Muscle of arm (tissue), 12 donors: Measurements from ENCODE around the gene RRP9. TPM values are rescaled to one million over a fixed set of nuclear protein-coding genes. Genes with fewer than 3 reads are reported as not detected.
"Not testable (repeated sequence)": the region's sequence is repeated elsewhere in the genome, so short reads cannot be mapped to it uniquely, and the experiment has no call there.

Source experiments
- DNase-seq: peaks from one replicate; pipeline ENCODE4 v3.0.0-alpha.2; 2013
- polyA plus RNA-seq, 12 donors: library from polyadenylated mRNA; unstranded; fragments of 120-200 nt; gene quantifications; one replicate each; pipeline ENCODE4 v1.2.1, GENCODE V29; 2013; ENCODE audit not compliant: insufficient read length in 12 of 12

The RRP9 gene
- polyA plus RNA-seq, 12 donors: 11.2 to 15.6 (median 13.9) TPM; not detected in 1

DNA sequence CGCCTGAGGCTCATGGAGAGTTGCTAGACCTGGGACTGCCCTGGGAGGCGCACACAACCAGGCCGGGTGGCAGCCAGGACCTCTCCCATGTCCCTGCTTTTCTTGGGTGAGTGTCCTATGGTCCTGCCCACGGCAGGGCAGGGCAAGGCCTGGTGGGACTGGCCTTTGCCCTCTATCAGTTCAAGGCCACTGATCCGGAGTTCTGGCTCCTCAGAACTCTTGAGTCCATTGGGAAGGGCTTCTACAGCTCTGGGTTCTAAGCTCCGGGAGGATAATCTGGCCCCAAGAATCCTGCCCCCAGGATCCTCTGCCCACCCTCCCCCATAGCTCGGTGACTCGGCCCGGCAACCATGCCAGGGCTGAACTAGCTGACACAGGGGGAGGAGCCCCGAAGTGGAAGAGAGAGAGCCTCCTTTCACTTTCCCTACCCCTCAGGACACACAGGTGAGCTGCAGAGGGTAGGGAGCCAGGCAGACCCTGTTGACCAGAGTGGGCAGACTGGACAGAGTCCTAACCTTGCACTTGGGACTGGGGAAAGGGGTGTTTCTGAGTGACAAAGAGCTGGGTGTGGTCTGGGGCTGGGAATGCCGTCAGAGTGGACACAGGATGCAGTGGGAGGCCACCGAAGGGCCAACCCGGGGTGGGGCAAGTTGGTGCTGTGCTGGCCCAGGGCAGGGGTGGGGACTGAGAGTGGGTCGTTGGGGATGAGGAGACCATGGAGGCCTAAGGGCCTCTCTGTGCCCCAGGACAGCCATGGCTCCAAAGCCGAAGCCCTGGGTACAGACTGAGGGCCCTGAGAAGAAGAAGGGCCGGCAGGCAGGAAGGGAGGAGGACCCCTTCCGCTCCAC, 1.1 kb upstream of the RRP9 start:
- DNase-seq: no peak

DNA sequence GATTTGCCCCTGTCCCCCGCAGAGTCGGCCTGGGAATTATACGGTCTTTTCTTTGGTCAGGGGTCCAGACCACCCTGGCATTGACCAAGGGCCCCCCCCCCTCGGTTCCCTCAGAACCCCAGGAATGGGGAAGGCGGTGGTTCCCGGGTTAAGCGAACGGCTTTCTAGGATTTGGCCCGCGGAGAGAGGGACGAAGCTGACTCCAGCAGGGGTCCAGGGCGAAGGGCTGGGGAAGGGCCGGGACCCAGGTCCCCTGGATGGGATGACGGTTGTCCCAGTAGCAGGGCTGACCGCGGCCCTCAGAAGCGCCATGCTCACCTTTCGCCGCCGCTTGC, 274 bp downstream of the RRP9 start:
- DNase-seq: no peak

DNA sequence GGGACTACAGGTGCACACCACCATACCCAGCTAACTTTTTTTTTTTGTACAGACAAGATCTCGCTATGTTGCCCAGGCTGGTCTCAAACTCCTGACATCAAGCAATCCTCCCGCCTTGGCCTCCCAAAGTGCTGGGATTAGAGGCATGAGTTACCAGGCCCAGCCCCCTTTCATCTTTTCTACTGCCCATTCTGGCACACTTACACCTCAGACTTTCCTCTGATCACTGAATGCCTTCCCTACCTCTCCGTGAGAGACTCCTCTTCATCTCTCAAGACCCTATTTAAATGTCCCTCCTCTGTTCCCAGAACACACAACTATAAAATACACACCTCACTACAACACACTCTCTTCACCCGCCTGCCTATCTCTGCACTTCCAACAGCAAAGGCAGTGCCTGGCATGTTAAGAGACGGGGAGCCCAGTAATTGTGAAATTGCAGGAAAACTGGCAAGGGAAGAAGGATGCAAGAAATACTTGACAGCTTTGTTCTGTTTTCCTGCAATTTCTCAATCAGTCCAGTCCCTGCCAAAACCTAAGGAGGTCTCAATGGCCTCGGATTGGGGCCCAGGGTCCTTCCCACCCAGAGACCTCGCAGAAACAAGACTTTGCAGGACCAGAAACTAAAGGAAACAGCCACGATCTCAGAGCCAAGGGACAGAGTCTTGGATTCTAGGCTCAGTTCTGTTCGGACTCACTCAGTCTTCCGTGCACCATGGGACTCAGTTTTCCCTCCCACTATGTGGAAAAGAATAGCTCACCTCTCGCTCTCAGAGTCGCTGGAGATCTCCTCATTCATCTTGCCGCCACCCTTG, 849 bp downstream of the RRP9 start:
- no peak for DNase-seq

- DNase-seq: no peak
These were observed 2.8 kb downstream of the RRP9 start for GRCh38 chr3:51938780-51939425.

DNA sequence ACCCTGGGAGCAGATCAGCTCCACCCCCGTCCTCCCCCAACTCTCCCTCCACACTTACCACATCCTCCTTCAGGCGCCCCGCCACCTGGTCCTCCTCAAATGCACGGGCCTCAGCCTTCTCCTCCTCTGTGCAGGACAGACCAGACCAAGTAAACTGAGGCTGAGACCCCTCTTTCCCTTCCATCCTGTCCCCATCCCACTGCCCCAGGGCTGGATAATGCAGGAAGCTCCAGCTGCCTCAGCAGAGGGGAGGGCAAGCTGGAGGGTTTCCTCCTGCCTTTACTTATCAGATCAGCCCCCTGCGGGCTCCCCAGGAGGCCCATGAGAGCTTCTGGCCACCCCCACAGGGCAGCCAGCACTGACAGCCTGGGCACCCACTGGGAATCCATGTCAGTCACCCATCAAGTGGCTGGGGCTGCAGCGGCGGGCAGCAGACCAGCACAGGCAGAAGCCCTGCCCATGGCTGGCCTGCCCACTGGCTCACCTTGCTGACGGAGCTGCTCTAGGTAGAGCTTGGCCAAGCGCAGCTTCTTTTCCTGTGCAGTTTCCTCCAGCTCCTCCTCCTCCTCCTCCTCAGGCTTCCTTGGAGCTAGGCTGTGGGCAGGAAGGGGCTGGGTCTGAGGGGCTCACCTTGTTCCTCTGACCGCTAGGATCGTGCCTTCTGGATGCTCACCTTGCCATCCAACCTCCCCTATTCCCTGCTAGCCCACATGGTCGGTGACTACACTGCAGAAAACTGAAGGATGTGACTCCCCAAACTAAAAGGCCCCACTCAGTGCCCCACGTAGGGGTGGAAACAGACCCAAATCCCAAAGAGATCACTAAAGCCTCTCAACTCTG, 3.9 kb downstream of the RRP9 start:
- no peak for DNase-seq

- DNase-seq: no peak
These were observed 4.7 kb downstream of the RRP9 start for GRCh38 chr3:51937014-51937413.

GRCh38 chr3:51935886-51936755, 5.6 kb downstream of the RRP9 start:
- DNase-seq: no peak

GRCh38 chr3:51934991-51935885, 6.5 kb downstream of the RRP9 start:
- no peak for DNase-seq

GRCh38 chr3:51934139-51934850, 7.4 kb downstream of the RRP9 start:
- no peak for DNase-seq

DNA sequence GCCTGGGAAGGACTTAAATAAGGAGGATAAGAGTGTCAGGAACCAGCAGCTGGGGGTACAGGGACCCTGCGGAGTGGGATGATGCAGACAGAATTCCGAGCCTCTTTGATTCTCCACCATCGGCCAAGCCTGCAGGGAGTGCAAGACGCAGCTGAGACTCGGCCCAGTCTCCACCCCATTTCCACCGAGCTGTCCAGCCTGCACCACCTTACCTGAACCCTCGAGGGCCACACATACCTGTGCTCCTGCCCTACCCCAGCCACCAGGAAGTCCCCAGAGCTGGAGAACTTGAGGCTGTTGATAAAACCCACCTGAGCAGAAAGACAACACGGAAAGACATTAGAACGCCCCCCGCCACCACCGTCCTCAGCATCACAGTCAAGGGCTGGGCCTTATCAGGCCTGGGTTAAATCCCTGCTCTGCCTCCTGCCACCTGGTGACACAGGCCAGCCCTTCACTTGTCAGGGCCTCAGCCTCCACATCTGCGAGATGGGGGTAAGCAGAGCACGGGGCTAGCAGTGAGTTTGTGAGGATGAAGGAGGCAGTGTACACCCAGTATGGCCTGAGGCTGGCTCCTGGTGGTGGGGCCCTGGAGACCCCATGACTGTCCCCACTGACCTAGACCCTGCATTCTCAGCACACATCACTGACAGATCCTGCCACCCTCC, 8.1 kb downstream of the RRP9 start:
- DNase-seq: no peak

GRCh38 chr3:51932471-51933370, 9.0 kb downstream of the RRP9 start:
- DNase-seq: no peak

DNA sequence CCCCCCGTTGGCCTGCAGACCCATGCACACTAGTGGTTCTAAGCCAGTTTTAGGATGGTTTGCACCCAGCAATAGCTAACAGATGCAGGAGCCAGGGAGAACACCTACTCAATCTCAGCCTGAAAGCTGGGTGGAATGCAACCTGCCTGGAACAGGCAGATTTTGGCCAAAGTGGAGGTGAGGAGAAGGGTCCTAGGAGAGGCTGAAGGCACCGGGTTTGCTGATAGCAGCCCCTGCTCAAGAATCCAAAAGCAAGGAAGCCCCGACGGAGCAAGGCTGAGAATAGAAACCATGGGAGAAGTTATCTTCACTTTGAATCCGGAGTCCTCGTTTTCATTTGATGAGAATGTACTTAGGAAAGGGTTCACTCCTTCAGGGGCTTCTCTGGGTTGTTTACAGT, 9.9 kb downstream of the RRP9 start:
- no peak for DNase-seq

GRCh38 chr3:51930439-51930838, 11.3 kb downstream of the RRP9 start:
- DNase-seq: no peak

GRCh38 chr3:51929420-51930003, 12.2 kb downstream of the RRP9 start:
- no peak for DNase-seq

- DNase-seq: not testable (repeated sequence)
These were observed 12.7 kb downstream of the RRP9 start for GRCh38 chr3:51928981-51929380.

- DNase-seq: no peak
These were observed 13.3 kb downstream of the RRP9 start for GRCh38 chr3:51928438-51928837.
